ENCODE data around the gene CD2BP2. TPM values are rescaled to one million over a fixed set of nuclear protein-coding genes. Genes with fewer than 3 reads are reported as not detected.

Gene CD2BP2
- total RNA-seq, 1 experiment from 2014 or later, result 45.4 TPM

DNA sequence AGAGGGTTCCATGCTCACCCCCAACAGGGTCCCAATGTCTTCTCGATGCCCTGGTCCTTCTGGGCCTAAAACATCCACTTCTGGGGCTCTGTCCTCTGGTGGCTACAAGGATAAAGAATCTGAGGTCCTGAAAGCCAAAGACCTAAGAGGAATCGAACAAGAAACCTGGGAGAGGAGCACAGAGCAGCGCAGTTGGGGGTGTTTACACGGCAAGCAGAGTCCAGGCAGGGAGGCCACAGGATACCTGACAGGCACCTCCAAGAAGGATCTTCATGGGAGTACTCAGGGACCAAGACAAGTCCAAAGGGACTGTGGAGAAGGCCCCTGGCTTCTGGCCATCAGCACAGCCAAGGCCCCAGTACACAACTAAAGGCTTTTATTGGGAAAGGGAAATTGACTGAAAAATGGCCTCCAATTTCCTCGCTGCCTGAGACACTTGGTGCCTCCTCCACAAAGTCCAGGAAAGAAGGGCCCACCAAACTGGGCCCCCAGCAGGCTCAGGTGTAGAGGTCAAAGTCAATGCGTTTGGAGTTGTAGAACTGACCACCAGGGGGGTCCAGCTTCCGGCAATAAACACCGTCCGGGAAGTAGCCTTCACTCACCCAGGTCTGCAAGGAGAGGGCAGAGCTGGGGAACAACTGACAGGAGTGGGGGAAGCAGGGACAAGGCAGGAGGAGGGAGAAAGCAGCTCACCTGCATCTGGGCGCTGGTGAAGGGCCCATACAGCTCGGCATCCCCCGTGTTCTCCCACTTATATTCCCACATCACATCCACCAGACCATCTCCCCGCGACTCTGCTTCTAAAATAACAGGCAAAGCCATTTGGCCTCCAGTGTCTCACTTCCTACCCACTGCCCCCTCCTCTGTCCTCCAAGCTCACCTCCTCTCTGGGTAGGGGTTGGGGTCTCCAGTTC, 2.4 kb downstream of the CD2BP2 start:
- no peak overlapping the region for H2AFZ ChIP-seq (ENCODE audit: low read length)
- H3K9me2 ChIP-seq (replicated peaks; ENCODE audit: insufficient read depth, low read length), result no peaks in the 10 kb centered on the region
- H3K4me2 ChIP-seq (ENCODE audit: low read depth, low read length, poor library complexity, severe bottlenecking), result peak overlapping the region; percentile 73
- H3K27me3 ChIP-seq (ENCODE audit: low read length), result no peaks in the 10 kb centered on the region
- H3K9ac ChIP-seq (ENCODE audit: low read length), result peak overlapping the region; percentile 65
- no peaks in the 10 kb centered on the region for H3K9me3 ChIP-seq (ENCODE audit: low read length)
- peaks cover 84% of the 10 kb centered on the region for H3K4me1 ChIP-seq (ENCODE audit: low read length)
- H3K4me3 ChIP-seq (ENCODE audit: low read length), result no peak overlapping the region
- peak overlapping the region; percentile 95 for H3K27ac ChIP-seq (ENCODE audit: low read length)
- DNase-seq, result no peak
- no peaks in the 10 kb centered on the region for H4K20me1 ChIP-seq (ENCODE audit: insufficient read depth, low read depth, low read length)
- H3K36me3 ChIP-seq (ENCODE audit: insufficient read depth, low read length), result peaks cover 5% of the 10 kb centered on the region; the same call in 1 of the 2 replicates
- H3K79me2 ChIP-seq (ENCODE audit: low read length), result peaks cover 34% of the 10 kb centered on the region

- peak overlapping the region; percentile 73 for H3K4me2 ChIP-seq (ENCODE audit: low read depth, low read length, poor library complexity, severe bottlenecking)
- H3K79me2 ChIP-seq (ENCODE audit: low read length), result peaks cover 34% of the 10 kb centered on the region
- peaks cover 5% of the 10 kb centered on the region; the same call in 1 of the 2 replicates for H3K36me3 ChIP-seq (ENCODE audit: insufficient read depth, low read length)
- H3K27me3 ChIP-seq (ENCODE audit: low read length), result no peaks in the 10 kb centered on the region
- no peaks in the 10 kb centered on the region for H3K9me2 ChIP-seq (replicated peaks; ENCODE audit: insufficient read depth, low read length)
- no peaks in the 10 kb centered on the region for H4K20me1 ChIP-seq (ENCODE audit: insufficient read depth, low read depth, low read length)
- H3K4me3 ChIP-seq (ENCODE audit: low read length), result peak overlapping the region; percentile 33
- no peak overlapping the region for H2AFZ ChIP-seq (ENCODE audit: low read length)
- H3K9me3 ChIP-seq (ENCODE audit: low read length), result no peaks in the 10 kb centered on the region
- H3K4me1 ChIP-seq (ENCODE audit: low read length), result peaks cover 75% of the 10 kb centered on the region
- peak overlapping the region; percentile 65 for H3K9ac ChIP-seq (ENCODE audit: low read length)
- DNase-seq, result peak; percentile 65
- H3K27ac ChIP-seq (ENCODE audit: low read length), result peak overlapping the region; percentile 95
Measured at GRCh38 chr16:30351586-30352419, 3.3 kb downstream of the CD2BP2 start.

- no peaks in the 10 kb centered on the region for H4K20me1 ChIP-seq (ENCODE audit: insufficient read depth, low read depth, low read length)
- no peaks in the 10 kb centered on the region for H3K9me2 ChIP-seq (replicated peaks; ENCODE audit: insufficient read depth, low read length)
- peak; percentile 68 for DNase-seq
- peaks cover 67% of the 10 kb centered on the region for H3K4me1 ChIP-seq (ENCODE audit: low read length)
- no peak overlapping the region for H2AFZ ChIP-seq (ENCODE audit: low read length)
- peaks cover 34% of the 10 kb centered on the region for H3K79me2 ChIP-seq (ENCODE audit: low read length)
- H3K9ac ChIP-seq (ENCODE audit: low read length), result peak overlapping the region; percentile 65
- H3K9me3 ChIP-seq (ENCODE audit: low read length), result no peaks in the 10 kb centered on the region
- peak overlapping the region; percentile 95 for H3K27ac ChIP-seq (ENCODE audit: low read length)
- H3K27me3 ChIP-seq (ENCODE audit: low read length), result no peaks in the 10 kb centered on the region
- H3K4me2 ChIP-seq (ENCODE audit: low read depth, low read length, poor library complexity, severe bottlenecking), result peak overlapping the region; percentile 73
- peaks cover 5% of the 10 kb centered on the region; the same call in 1 of the 2 replicates for H3K36me3 ChIP-seq (ENCODE audit: insufficient read depth, low read length)
- H3K4me3 ChIP-seq (ENCODE audit: low read length), result peak overlapping the region; percentile 33
Measured at GRCh38 chr16:30351001-30351441, 4.1 kb downstream of the CD2BP2 start.

GRCh38 chr16:30350134-30350871, 4.8 kb downstream of the CD2BP2 start:
- Histone ChIP-seq H3K4me1 (ENCODE audit: low read length) (peaks cover 60% of the 10 kb centered on the region), H3K27ac (ENCODE audit: low read length) (peak overlapping the region; percentile 95), H3K9me2 (replicated peaks; ENCODE audit: insufficient read depth, low read length) (no peaks in the 10 kb centered on the region), H3K79me2 (ENCODE audit: low read length) (peaks cover 34% of the 10 kb centered on the region), H3K4me3 (ENCODE audit: low read length) (peak overlapping the region; percentile 33; the same call in 1 of the 2 replicates), H4K20me1 (ENCODE audit: insufficient read depth, low read depth, low read length) (no peaks in the 10 kb centered on the region), H2AFZ (ENCODE audit: low read length) (no peak overlapping the region), H3K4me2 (ENCODE audit: low read depth, low read length, poor library complexity, severe bottlenecking) (peak overlapping the region; percentile 73), H3K9me3 (ENCODE audit: low read length) (no peaks in the 10 kb centered on the region), H3K27me3 (ENCODE audit: low read length) (no peaks in the 10 kb centered on the region), H3K36me3 (ENCODE audit: insufficient read depth, low read length) (peaks cover 5% of the 10 kb centered on the region; the same call in 1 of the 2 replicates), H3K9ac (ENCODE audit: low read length) (peak overlapping the region; percentile 65)
- DNase-seq, result peak; percentile 85

DNA sequence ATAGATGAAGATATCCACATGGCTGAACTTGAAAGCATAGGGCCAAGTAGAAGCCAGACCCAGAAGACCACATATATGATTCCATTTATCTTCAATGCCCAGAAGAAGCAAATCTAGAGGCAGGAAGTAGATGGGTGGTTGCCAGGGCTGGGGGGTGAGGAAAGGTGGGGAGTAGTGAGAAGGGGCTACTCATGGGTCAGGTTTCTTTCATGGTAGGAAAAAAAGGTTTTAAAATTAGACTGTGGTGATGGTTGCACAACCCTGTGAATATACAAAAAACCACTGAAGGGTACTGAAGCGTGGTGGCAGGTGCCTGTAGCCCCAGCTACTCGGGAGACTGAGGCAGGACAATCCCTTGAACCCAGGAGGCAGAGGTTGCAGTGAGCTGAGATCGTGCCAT, 5.4 kb downstream of the CD2BP2 start:
- Histone ChIP-seq H3K4me1 (ENCODE audit: low read length) (peaks cover 59% of the 10 kb centered on the region), H3K27ac (ENCODE audit: low read length) (peak overlapping the region; percentile 95), H3K36me3 (ENCODE audit: insufficient read depth, low read length) (peaks cover 5% of the 10 kb centered on the region; the same call in 1 of the 2 replicates), H3K9ac (ENCODE audit: low read length) (peak overlapping the region; percentile 62), H3K27me3 (ENCODE audit: low read length) (no peaks in the 10 kb centered on the region), H4K20me1 (ENCODE audit: insufficient read depth, low read depth, low read length) (no peaks in the 10 kb centered on the region), H2AFZ (ENCODE audit: low read length) (no peak overlapping the region), H3K4me2 (ENCODE audit: low read depth, low read length, poor library complexity, severe bottlenecking) (peak overlapping the region; percentile 73), H3K4me3 (ENCODE audit: low read length) (peak overlapping the region; percentile 55), H3K9me2 (replicated peaks; ENCODE audit: insufficient read depth, low read length) (no peaks in the 10 kb centered on the region), H3K79me2 (ENCODE audit: low read length) (peaks cover 30% of the 10 kb centered on the region), H3K9me3 (ENCODE audit: low read length) (no peaks in the 10 kb centered on the region)
- peak; percentile 93 for DNase-seq

- peak; percentile 21 for DNase-seq
- H3K36me3 ChIP-seq (ENCODE audit: insufficient read depth, low read length), result peaks cover 5% of the 10 kb centered on the region; the same call in 1 of the 2 replicates
- H3K9me3 ChIP-seq (ENCODE audit: low read length), result no peaks in the 10 kb centered on the region
- no peaks in the 10 kb centered on the region for H4K20me1 ChIP-seq (ENCODE audit: insufficient read depth, low read depth, low read length)
- H3K4me1 ChIP-seq (ENCODE audit: low read length), result peaks cover 56% of the 10 kb centered on the region
- H3K9me2 ChIP-seq (replicated peaks; ENCODE audit: insufficient read depth, low read length), result no peaks in the 10 kb centered on the region
- peak overlapping the region; percentile 62 for H3K9ac ChIP-seq (ENCODE audit: low read length)
- H2AFZ ChIP-seq (ENCODE audit: low read length), result no peak overlapping the region
- no peaks in the 10 kb centered on the region for H3K27me3 ChIP-seq (ENCODE audit: low read length)
- peak overlapping the region; percentile 73 for H3K4me2 ChIP-seq (ENCODE audit: low read depth, low read length, poor library complexity, severe bottlenecking)
- peak overlapping the region; percentile 95 for H3K27ac ChIP-seq (ENCODE audit: low read length)
- H3K4me3 ChIP-seq (ENCODE audit: low read length), result peak overlapping the region; percentile 55; the same call in 1 of the 2 replicates
- peaks cover 22% of the 10 kb centered on the region for H3K79me2 ChIP-seq (ENCODE audit: low read length)
Measured at GRCh38 chr16:30348929-30349328, 6.2 kb downstream of the CD2BP2 start.

DNA sequence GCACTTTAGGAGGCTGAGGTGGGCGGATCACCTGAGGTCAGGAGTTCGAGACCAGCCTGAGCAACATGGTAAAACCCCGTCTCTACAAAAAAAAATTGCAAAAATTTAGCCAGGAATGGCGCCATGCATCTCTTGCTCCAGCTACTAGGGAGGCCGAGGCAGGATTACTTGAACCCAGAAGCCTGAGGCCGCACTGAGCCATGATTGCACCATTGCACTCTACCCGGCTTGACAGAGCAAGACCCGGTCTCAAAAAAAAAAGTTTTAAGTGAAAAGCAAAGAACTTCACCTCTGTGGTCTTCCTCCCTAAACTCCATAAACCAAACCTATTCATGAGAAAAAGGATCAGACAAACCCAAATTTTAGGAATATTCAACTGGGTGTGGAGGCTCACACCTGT, 7.0 kb downstream of the CD2BP2 start:
- Histone ChIP-seq H3K27ac (ENCODE audit: low read length) (peak overlapping the region; percentile 62), H3K9me3 (ENCODE audit: low read length) (no peaks in the 10 kb centered on the region), H3K9ac (ENCODE audit: low read length) (no peak overlapping the region), H3K9me2 (replicated peaks; ENCODE audit: insufficient read depth, low read length) (no peaks in the 10 kb centered on the region), H4K20me1 (ENCODE audit: insufficient read depth, low read depth, low read length) (no peaks in the 10 kb centered on the region), H3K36me3 (ENCODE audit: insufficient read depth, low read length) (peaks cover 5% of the 10 kb centered on the region; the same call in 1 of the 2 replicates), H3K79me2 (ENCODE audit: low read length) (peaks cover 14% of the 10 kb centered on the region), H3K4me1 (ENCODE audit: low read length) (peaks cover 48% of the 10 kb centered on the region), H3K4me3 (ENCODE audit: low read length) (no peak overlapping the region), H3K27me3 (ENCODE audit: low read length) (no peaks in the 10 kb centered on the region), H2AFZ (ENCODE audit: low read length) (no peak overlapping the region), H3K4me2 (ENCODE audit: low read depth, low read length, poor library complexity, severe bottlenecking) (no peak overlapping the region)
- peak; percentile 38 for DNase-seq
